Activated T-helper 1 cell treated with anti-CD3 and anti-CD28 coated beads, Interleukin-2, amount 50 U/mL, for 16 hours (primary cell): Measurements from ENCODE around the gene FFAR1.

Experiments used
- DNase-seq, 2 donors: peaks; one replicate each; pipeline ENCODE4 v3.0.0-alpha.2; 2020; ENCODE audit warnings: low read depth in 1 of 2, low spot score in 1 of 2

FFAR1 gene

DNA sequence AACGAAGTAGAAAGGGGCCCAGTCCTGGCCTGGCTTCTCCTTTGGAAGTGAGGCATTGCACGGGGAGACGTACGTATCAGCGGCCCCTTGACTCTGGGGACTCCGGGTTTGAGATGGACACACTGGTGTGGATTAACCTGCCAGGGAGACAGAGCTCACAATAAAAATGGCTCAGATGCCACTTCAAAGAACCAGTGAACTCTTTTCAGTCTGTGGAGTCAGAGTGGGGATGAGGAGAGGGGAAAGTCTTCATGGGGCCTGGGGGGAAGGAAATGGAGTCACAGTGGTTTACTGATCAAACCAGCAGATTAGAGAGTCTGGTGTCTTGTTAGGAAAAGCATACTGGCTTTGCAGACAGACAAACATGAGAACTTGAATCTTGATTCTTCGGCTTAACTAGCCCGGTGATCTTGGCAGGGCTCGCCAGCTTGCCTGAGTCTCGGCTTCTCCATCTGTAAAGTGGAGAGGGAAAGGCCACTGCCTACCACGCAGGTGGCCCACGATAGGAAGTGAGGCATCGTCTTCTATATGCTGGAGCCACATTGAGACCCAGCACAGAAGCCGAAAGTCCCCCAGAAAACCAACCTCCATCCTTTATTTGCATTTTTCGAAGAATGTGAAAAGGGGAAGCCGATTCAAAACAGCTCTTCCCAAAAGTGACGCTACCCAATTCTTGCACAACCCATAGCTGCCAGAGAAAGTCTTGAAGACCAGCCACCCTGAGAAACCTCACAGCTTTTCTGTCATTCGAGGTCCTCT lies at the start of gene FFAR1:
Gene FFAR1 (plus strand): TSS at position 732 of the 759 bp plus-strand sequence. CDS start 3,650 bp downstream, outside the sequence.
- DNase-seq, result no peak

DNA sequence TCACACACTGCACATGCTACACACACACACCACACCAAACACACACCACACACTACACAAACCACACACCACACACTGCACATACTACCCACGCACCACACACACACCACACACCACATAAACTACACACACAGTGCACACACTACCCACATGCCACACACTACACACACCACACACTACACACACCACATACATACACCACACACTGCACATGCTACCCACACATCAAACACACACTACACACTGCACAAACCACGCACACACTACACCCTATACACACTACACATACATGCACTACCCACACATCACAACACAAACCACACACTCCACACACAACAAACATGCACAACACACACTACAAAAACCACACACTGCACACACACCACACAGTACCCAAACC lies 49.8 kb upstream of the FFAR1 start:
- no peak for DNase-seq

DNA sequence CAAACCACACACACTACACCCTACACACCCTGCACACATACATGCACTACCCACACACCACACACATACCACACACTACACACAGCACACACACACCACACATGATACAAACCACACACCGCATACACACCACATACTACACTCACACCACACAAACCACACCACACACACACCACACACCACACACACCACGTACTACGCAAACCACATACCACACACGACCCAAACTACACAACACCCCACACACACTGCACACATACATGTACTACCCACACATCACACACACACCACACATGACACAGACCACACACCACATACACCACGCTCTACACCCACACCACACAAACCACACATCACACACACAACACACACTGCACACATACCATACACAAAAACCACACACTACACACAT lies 49.1 kb upstream of the FFAR1 start:
- no peak for DNase-seq

DNA sequence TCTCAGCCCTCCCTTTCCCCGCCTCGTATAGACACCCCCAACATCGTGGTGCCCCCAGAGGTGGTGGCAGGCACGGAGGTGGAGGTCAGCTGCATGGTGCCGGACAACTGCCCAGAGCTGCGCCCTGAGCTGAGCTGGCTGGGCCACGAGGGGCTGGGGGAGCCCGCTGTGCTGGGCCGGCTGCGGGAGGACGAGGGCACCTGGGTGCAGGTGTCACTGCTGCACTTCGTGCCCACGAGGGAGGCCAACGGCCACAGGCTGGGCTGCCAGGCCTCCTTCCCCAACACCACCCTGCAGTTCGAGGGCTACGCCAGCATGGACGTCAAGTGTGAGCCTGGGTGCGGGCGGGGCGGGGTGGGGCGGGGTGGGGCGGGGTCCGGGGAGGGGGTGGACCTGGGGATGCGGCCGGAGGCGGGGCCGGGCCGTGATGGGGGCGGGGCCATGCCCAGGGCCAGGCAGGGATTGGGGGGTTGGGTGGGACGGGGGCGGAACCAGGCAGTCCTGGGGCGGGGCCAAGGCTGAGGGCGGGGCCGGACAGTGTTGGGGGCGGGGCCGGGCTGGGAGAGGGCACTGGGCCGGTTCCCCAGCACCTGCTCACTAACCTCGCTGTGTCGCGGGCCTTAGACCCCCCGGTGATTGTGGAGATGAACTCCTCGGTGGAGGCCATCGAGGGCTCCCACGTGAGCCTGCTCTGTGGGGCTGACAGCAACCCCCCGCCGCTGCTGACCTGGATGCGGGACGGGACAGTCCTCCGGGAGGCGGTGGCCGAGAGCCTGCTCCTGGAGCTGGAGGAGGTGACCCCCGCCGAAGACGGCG lies 48.0 kb upstream of the FFAR1 start:
- no peak for DNase-seq

DNA sequence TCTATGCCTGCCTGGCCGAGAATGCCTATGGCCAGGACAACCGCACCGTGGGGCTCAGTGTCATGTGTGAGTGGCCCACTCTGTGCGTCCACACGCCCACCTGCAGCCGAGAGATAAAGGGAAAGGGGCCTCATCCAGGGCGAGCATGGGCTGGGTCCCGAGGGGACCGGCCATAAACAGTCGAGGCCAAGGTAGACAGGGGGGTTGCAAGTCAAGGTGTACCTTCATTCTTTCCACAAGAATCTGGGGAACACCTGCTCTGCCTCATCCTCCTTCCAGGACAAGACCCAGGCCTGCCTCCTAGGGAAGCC lies 47.4 kb upstream of the FFAR1 start:
- DNase-seq, result no peak

GRCh38 chr19:35301961-35302360 lies 45.7 kb upstream of the FFAR1 start:
- DNase-seq, result no peak

DNA sequence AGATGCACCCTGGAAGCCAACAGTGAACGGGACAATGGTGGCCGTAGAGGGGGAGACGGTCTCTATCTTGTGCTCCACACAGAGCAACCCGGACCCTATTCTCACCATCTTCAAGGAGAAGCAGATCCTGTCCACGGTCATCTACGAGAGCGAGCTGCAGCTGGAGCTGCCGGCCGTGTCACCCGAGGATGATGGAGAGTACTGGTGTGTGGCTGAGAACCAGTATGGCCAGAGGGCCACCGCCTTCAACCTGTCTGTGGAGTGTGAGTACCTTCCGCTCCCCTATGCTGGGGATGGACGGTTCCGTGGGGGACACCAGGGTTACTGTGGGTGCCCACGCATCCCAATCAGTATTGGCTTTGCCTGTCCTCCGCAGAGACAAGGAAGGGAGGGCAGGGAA lies 45.3 kb upstream of the FFAR1 start:
- no peak for DNase-seq

- no peak for DNase-seq
Observed at GRCh38 chr19:35303357-35303915, 44.3 kb upstream of the FFAR1 start.

- no peak for DNase-seq
Observed at GRCh38 chr19:35304036-35304435, 43.7 kb upstream of the FFAR1 start.

DNA sequence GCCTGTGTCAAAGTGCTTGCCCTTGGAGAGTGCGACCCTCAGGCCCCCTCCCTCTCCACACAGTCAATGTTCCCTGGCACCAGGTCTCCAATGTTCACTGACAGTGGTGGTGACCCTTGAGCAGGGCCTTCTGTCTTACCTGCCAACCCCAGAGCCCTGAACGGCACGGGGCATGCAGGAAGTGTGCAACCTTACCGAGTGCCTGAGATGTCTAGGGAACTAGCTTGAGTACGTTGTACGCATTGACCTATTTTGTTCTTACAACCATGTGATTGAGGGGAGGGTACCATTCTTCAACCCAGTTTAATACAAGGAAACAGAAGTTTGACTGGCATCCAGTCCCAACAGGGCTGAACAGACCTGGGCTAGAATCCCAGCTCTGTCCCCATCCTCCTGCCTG lies 42.5 kb upstream of the FFAR1 start:
- no peak for DNase-seq

GRCh38 chr19:35306473-35307246 lies 41.0 kb upstream of the FFAR1 start:
- no peak for DNase-seq

DNA sequence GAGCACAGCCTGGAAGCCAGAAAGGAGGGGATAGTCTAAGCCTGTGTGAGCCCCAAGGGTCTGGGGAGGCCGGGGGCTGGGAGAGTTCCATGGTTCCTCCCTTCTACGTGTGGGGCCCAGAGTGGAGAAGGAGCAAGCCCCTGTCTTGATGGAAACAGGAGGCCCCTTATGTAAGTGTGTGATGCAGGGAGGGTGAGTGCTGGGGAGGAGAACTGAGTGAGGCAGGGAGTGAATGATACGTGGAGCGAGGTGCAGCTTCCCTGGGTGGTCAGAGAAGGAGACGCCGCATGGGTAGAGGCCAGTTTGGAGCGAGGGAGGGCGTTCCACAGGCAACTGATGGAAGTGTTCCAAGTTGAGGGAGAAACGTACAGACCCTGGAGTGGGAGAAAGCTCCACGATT lies 39.8 kb upstream of the FFAR1 start:
- no peak for DNase-seq

- DNase-seq, result no peak
Observed at GRCh38 chr19:35308910-35309309, 38.8 kb upstream of the FFAR1 start.

DNA sequence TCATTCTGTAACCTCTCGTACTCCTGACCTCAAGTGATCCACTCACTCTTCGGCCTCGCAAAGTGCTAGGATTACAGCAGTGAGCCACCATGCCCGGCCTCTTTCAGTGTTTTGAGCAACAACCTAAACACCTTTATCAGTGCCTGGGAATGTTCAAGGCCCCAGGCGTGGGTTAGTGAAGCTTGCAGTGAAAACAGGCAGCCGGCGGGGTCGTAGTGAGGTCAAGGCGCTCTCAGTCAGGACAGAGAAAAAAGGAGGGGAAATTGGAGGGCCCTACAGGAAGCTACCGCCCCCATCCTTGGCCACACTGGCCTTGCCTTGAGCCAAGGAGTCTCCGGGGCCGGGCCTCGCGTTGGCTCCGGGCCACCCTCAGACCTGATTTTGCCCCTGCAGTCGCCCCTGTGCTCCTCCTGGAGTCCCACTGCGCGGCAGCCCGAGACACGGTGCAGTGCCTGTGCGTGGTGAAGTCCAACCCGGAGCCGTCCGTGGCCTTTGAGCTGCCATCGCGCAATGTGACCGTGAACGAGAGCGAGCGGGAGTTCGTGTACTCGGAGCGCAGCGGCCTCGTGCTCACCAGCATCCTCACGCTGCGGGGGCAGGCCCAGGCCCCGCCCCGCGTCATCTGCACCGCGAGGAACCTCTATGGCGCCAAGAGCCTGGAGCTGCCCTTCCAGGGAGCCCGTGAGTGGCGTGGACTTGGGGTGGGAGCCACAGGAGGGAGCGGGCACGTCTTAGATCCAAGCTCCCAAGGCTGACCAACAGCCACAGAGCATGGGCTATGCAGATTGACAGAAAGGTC lies 38.0 kb upstream of the FFAR1 start:
- no peak for DNase-seq

DNA sequence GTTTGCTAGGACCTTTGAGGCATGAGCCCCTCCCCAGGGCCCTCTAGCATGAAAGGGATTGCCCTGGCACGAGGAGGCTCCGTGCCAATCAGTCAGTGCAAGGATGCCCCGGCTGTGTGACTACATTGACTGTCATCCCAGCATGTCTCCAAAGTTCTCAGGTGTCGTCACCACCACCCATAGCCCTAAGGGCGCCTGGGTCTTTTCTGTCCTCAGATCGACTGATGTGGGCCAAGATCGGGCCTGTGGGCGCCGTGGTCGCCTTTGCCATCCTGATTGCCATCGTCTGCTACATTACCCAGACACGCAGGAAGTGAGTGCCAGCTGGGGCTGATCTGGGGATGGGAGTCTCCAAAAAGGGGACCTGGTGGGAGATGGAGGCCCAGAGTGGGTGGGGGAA lies 37.4 kb upstream of the FFAR1 start:
- DNase-seq, result no peak

DNA sequence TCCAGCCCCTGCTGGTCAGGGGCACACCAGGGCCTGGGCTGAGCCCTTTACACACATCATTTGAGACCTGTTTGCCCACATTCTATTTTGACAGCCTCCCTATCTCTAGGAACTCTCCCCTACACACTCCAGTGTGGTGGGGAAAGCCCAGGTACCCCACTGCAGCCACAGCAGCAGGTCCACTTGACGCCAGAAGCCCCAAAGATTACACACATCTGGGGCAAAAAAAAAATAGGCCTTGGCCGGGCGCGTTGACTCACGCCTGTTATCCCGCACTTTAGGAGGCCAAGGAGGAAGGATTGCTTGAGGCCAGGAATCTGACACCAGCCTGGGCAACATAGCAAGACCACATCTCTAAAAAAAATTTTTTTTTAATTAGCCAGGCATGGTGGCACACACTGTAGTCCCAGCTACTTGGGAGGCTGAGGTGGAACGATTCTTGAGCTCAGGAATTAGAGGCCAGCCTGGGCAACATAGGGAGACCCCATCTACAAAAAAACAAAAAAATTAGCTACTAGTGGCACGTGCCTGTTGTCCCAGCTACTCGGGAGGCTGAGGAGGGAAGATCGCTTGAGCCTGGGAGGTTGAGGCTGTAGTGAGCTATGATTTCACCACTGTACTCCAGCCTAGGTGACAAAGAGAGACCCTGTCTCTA lies 36.8 kb upstream of the FFAR1 start:
- no peak for DNase-seq

DNA sequence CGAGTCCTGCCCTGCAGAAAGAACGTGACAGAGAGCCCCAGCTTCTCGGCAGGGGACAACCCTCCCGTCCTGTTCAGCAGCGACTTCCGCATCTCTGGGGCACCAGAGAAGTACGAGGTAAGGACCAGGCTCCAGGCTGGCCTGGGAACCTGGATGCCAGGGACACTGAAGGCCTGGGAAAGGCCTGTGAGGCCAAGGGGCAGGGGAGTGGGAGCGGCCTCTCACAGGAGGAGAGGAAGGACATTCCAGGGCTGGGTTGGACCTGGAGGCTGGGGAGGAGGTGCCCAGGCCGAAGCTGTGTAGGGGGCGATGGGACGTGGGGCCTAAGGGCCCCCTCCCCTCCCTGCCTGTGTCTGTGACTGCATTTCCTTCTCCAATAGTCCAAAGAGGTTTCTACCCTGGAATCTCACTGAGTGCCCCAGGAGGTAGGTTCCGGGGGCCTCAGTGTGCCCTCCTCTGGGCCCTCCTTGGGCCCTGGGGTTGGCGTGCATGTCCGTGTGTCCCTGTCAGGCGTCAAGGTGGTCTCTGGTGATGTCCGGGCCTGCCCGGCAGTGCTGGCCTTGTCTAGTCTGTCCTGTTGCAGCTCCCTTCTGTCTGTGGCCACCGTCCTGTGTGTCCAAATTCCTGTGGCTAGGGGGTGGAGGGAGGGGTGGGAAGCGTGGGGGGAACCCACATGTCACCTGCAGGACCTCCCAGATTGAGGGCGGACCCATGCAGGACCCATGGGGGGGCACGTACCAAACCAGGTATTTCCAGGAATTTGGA lies 35.6 kb upstream of the FFAR1 start:
- DNase-seq, result no peak

DNA sequence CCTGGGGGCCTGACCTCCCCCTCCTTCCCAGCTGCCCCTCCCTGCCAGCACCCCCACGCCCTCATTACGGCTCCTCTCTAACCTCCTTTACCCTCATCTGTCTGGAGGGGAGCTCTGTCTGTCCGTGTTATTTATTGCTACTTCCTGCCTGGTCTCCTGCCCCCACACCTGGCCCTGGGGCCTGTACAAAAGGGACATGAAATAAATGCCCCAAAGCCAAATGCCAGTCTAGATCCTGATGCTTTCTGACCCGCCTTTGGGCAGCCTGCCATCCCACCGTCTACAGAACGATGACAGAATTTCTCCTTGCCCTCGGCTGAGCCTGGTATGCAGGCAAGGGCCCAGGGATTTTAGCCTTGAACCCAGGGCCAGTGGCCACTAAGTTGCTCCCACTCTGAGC lies 34.1 kb upstream of the FFAR1 start:
- DNase-seq, result no peak

DNA sequence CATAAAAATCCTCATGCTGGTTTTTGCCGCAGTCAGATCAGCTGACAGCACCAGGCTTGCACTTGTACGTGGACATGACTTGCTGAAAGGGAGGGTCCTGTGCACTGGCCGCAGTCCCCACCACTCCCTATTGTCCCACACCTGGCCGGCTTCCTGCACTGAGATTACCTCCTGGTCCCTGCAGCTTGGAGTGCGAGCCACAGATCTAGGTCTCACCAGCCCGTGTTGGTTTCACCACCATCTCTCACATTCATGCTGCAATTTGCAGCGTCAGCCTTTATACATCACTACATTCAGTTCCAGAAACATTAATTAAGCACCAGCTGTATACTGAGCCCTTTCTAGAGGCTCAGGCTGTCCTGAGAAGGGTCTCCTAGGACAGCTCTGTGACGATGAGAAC lies 33.7 kb upstream of the FFAR1 start:
- DNase-seq, result no peak
